GM12878 (cell line): Measurements from ENCODE around the gene STAB2. TPM values are rescaled to one million over a fixed set of nuclear protein-coding genes. Genes with fewer than 3 reads are reported as not detected.

Experiments used
- ATAC-seq: fragments of 200-7000 bp; cut with Tn5 transposase; 3 replicates; pipeline ENCODE4 v1.9.1; 2020; ENCODE audit warnings: mild to moderate bottlenecking, moderate library complexity
- BruUV-seq: library from RNA; stranded (reverse); fragments of 400-500 nt; replicated peaks from 2 replicates; lab custom pipeline; 2021; lab: Mats Ljungman, UMichigan
- CTCF ChIA-PET: fragments of 300-600 bp; sonication (Branson Sonifier 250); formaldehyde crosslinking; extraction: SDS; loops from one replicate; lab custom pipeline; 2021; ENCODE audit warnings: inconsistent platforms; lab: Yijun Ruan, JAX
- POLR2A ChIA-PET: fragments of 350-600 bp; formaldehyde crosslinking; extraction: SDS; loops from one replicate; lab custom pipeline; 2021; ENCODE audit warnings: inconsistent platforms; lab: Charles Lee
- RAD21 ChIA-PET: fragments of 300-600 bp; sonication (Branson Sonifier 250); formaldehyde crosslinking; loops from one replicate; lab custom pipeline; 2023; ENCODE audit warnings: antibody characterized with exemption; ENCODE audit not compliant: unreplicated experiment; lab: Charles Lee
- SMC1A ChIA-PET: fragments of 300-600 bp; sonication (Branson Sonifier 250); formaldehyde crosslinking; loops from one replicate; lab custom pipeline; 2023; ENCODE audit not compliant: unreplicated experiment, uncharacterized antibody; lab: Charles Lee
- DNase-seq: peaks from one replicate; pipeline ENCODE4 v3.0.0-alpha.2; 2011; ENCODE audit warnings: low read depth, low spot score
- FAIRE-seq: peaks from 3 replicates; lab custom pipeline; 2011; peaks lifted over from hg19 to GRCh38; lab: Jason Lieb, UNC
- H2AFZ ChIP-seq: 2 replicates; pipeline ENCODE4 v1.6.0; 2011; ENCODE audit warnings: low read depth, low read length, control low read depth; ENCODE audit not compliant: control insufficient read depth
- H3K27ac ChIP-seq: 2 replicates; pipeline ENCODE4 v1.5.1; 2011; ENCODE audit warnings: control low read depth; ENCODE audit not compliant: control insufficient read depth, insufficient read depth
- H3K27me3 ChIP-seq, 2 experiments: replicated peaks in 1 of 2; 2 replicates each; pipeline versions ENCODE4 v1.6.0 to v1.6.1; 2011; ENCODE audit warnings: low read length in 1 of 2; ENCODE audit not compliant: control insufficient read depth in 2 of 2, insufficient read depth in 2 of 2
- H3K36me3 ChIP-seq, 2 experiments: 2 replicates each; pipeline ENCODE4 v1.5.1; 2011; ENCODE audit warnings: low read length in 1 of 2; ENCODE audit not compliant: control insufficient read depth in 2 of 2, insufficient read depth in 2 of 2
- H3K4me1 ChIP-seq: 2 replicates; pipeline ENCODE4 v1.6.1; 2011; ENCODE audit warnings: mild to moderate bottlenecking, low read length, moderate library complexity, mixed read lengths; ENCODE audit not compliant: control insufficient read depth, insufficient read depth
- H3K4me2 ChIP-seq: 2 replicates; pipeline ENCODE4 v1.6.0; 2011; ENCODE audit warnings: control low read depth; ENCODE audit not compliant: control insufficient read depth, insufficient read depth
- H3K4me3 ChIP-seq: fragments of 200-600 bp; sonication (generic); 2 replicates; pipeline ENCODE4 v1.5.1; 2016
- H3K79me2 ChIP-seq: 2 replicates; pipeline ENCODE4 v1.6.0; 2011; ENCODE audit warnings: low read length; ENCODE audit not compliant: control insufficient read depth, insufficient read depth
- H3K9ac ChIP-seq: 2 replicates; pipeline ENCODE4 v1.8.0; 2011; ENCODE audit warnings: low read length, control low read depth, mixed read lengths; ENCODE audit not compliant: control insufficient read depth, insufficient read depth
- H3K9me3 ChIP-seq: replicated peaks from 3 replicates; pipeline ENCODE4 v1.5.1; 2011; ENCODE audit warnings: mild to moderate bottlenecking, low read length; ENCODE audit not compliant: control insufficient read depth, insufficient read depth
- H4K20me1 ChIP-seq: 2 replicates; pipeline ENCODE4 v1.6.0; 2011; ENCODE audit not compliant: control insufficient read depth, insufficient read depth
- BRCA1 ChIP-seq: IDR thresholded peaks from 2 replicates; pipeline ENCODE4 v1.6.1; 2011; ENCODE audit warnings: low read depth, low read length, improper control_type of control experiment
- CBX5 ChIP-seq: sonication (generic); IDR thresholded peaks from 2 replicates; pipeline ENCODE4 v1.6.1; 2016; ENCODE audit warnings: low read depth, moderate library complexity, mild to moderate bottlenecking, inconsistent platforms
- CTCF ChIP-seq, 3 experiments: IDR thresholded peaks in 2 of 3; conservative IDR thresholded peaks in 1 of 3; 2 replicates each; pipeline ENCODE4 v1.5.1; 2011; ENCODE audit warnings: low read depth in 3 of 3, low read length in 3 of 3, mild to moderate bottlenecking in 3 of 3, control low read depth in 2 of 3, moderate library complexity in 2 of 3, inconsistent platforms in 1 of 3, mixed read lengths in 1 of 3; ENCODE audit not compliant: control insufficient read depth in 2 of 3, insufficient read depth in 1 of 3; ENCODE audit errors: extremely low read depth in 1 of 3
- ESRRA ChIP-seq: IDR thresholded peaks from 2 replicates; pipeline ENCODE4 v1.6.1; 2012; ENCODE audit warnings: mild to moderate bottlenecking, low read length, improper control_type of control experiment
- IRF3 ChIP-seq: fragments of 450-650 bp; IDR thresholded peaks from 2 replicates; pipeline ENCODE4 v1.6.1; 2014; ENCODE audit warnings: mild to moderate bottlenecking
- LARP7 ChIP-seq: fragments of 450-650 bp; IDR thresholded peaks from 2 replicates; pipeline ENCODE4 v1.6.1; 2017; ENCODE audit warnings: mild to moderate bottlenecking
- MEF2A ChIP-seq: IDR thresholded peaks from 2 replicates; pipeline ENCODE4 v1.6.1; 2011; ENCODE audit warnings: low read depth, mild to moderate bottlenecking, low read length, moderate library complexity; ENCODE audit not compliant: insufficient read depth
- NFIC ChIP-seq: IDR thresholded peaks from 2 replicates; pipeline ENCODE4 v1.6.1; 2012; ENCODE audit warnings: low read depth, mild to moderate bottlenecking, inconsistent platforms, low read length, moderate library complexity
- NRF1 ChIP-seq: conservative IDR thresholded peaks from 2 replicates; pipeline ENCODE4 v1.6.1; 2011; ENCODE audit warnings: mild to moderate bottlenecking, low read depth, low read length, improper control_type of control experiment
- POLR2AphosphoS2 ChIP-seq: IDR thresholded peaks from 2 replicates; pipeline ENCODE4 v1.6.1; 2011; ENCODE audit warnings: low read depth, mild to moderate bottlenecking, low read length, improper control_type of control experiment, moderate library complexity
- PRDM15 ChIP-seq: fragments of 450-650 bp; formaldehyde crosslinking; IDR thresholded peaks from 2 replicates; pipeline ENCODE4 v1.4.0; 2020; ENCODE audit warnings: mild to moderate bottlenecking, moderate library complexity
- SKIL ChIP-seq: fragments of 450-650 bp; IDR thresholded peaks from 2 replicates; pipeline ENCODE4 v1.6.1; 2017; ENCODE audit warnings: mild to moderate bottlenecking, low read depth, inconsistent platforms; ENCODE audit not compliant: poor library complexity, severe bottlenecking
- ZBTB33 ChIP-seq: fragments of 450-650 bp; IDR thresholded peaks from 2 replicates; pipeline ENCODE4 v1.6.1; 2017; ENCODE audit warnings: mild to moderate bottlenecking
- in situ Hi-C: fragments of 300-500 bp; cut with MboI; formaldehyde crosslinking; loops from 9 replicates; pipeline ENCODE4 v1.14.3; 2018; ENCODE audit warnings: mixed read lengths
- intact Hi-C: fragments of 100-400 bp; cut with micrococcal nuclease; formaldehyde crosslinking; loops from one replicate; pipeline ENCODE4 v1.14.2; 2022; ENCODE audit not compliant: unreplicated experiment
- polyA plus RNA-seq, 11 experiments: library from polyadenylated mRNA; depleted of rRNA in 4 of 11; unstranded in 6 of 11; stranded (reverse) in 5 of 11; fragments of >200 nt; fragmentation: Nextera tagmentation in 4 of 11; fragmentation: Illumina TruSeq in 1 of 11; extraction: Ambion mirVana in 4 of 11; extraction: Trizol in 1 of 11; gene quantifications; 1 replicate in 1 of 11; 2 replicates in 10 of 11; pipeline versions ENCODE4 v1.2.1 to v1.2.3, GENCODE V29; 2011 to 2016; ENCODE audit warnings: inconsistent platforms in 2 of 11, missing spikeins in 2 of 11, low read depth in 1 of 11
- total RNA-seq, 4 experiments: library from RNA; depleted of rRNA in 3 of 4; stranded (reverse); fragments of >200 nt in 3 of 4; fragmentation: Illumina TruSeq in 1 of 4; extraction: Trizol in 1 of 4; gene quantifications; 2 replicates each; pipeline versions ENCODE4 v1.2.1 to v1.2.3, GENCODE V29; 2013 to 2021

The STAB2 gene
- total and polyA plus RNA-seq, 10 of the 15 experiments (the other 5 are each of a cell fraction or from before 2014, with no cell fraction given): 0.37 TPM; not detected in 9

- CTCF ChIA-PET: interaction anchor here (1.4 to 5.5 kb wide), 3 partner anchors 39 to 710 kb away, joined by 3 to 36 read pairs (median 5); no protein-coding TSS in a partner anchor
- no peak for TF ChIP-seq BRCA1
- TF ChIP-seq NRF1: no peak
- no peak for TF ChIP-seq PRDM15 (CRISPR knock-in tag)
- no peak for TF ChIP-seq ZBTB33
- TF ChIP-seq MEF2A: peak; percentile 92
- no peak for TF ChIP-seq IRF3
- TF ChIP-seq CTCF (IDR thresholded peaks at IDR 0.05 in 2 of 3, conservative IDR thresholded peaks at IDR 0.05 in 1 of 3; ENCODE audit: control insufficient read depth in 2 of 3, extremely low read depth in 1 of 3, insufficient read depth in 1 of 3, low read depth in 3 of 3, low read length in 3 of 3): no peak
- no peak for TF ChIP-seq POLR2AphosphoS2
- TF ChIP-seq ESRRA: no peak
- TF ChIP-seq CBX5: no peak
- TF ChIP-seq NFIC: peak; percentile 83; the same call in 1 of the 2 replicates
- TF ChIP-seq LARP7: no peak
- TF ChIP-seq SKIL: no peak
Measured at GRCh38 chr12:103588680-103589079, 1.6 kb downstream of the STAB2 start.

More at GRCh38 chr12:103588680-103589079, 1.6 kb downstream of the STAB2 start:
- Histone ChIP-seq H3K36me3 (no peaks in the 10 kb centered on the region), H3K4me3 (0 out of 2 replicates have a peak overlapping the region, but pooled peaks have one; percentile 10), H3K27me3 (no peaks in the 10 kb centered on the region), H4K20me1 (no peaks in the 10 kb centered on the region), H2AFZ (no peak overlapping the region), H3K9ac (no peak overlapping the region), H3K79me2 (no peaks in the 10 kb centered on the region), H3K9me3 (no peaks in the 10 kb centered on the region), H3K4me2 (peak overlapping the region; percentile 33), H3K4me1 (peaks cover 21% of the 10 kb centered on the region), H3K27ac (peak overlapping the region; percentile 11)
- ChIA-PET SMC1A (interaction anchor here (1.4 kb wide), 1 partner anchor 42 kb away, joined by 3 read pairs; no protein-coding TSS in a partner anchor), POLR2A (no interaction called here), RAD21 (interaction anchor here (0.8 to 2.0 kb wide), 2 partner anchors 42 to 44 kb away, joined by 3 to 5 read pairs; no protein-coding TSS in a partner anchor)
- in situ Hi-C loops (no loop called here), intact Hi-C loops (no loop called here)
- FAIRE-seq: no peak
- no peak for ATAC-seq
- no TSS peak for BruUV-seq
- no peak for DNase-seq
